Left ventricle myocardium inferior (tissue), 1 donor: Measurements from ENCODE around the gene ENPP3. TPM values are rescaled to one million over a fixed set of nuclear protein-coding genes. Genes with fewer than 3 reads are reported as not detected.

Source experiments
- DNase-seq: peaks from one replicate; pipeline ENCODE4 v3.0.0-alpha.2; 2020
- H3K27ac ChIP-seq: fragments of 200-600 bp; replicated peaks from 2 replicates; pipeline ENCODE4 v1.8.0; 2021
- H3K27me3 ChIP-seq: fragments of 200-600 bp; 2 replicates; pipeline ENCODE4 v1.8.0; 2021; ENCODE audit warnings: low read depth
- H3K36me3 ChIP-seq: fragments of 200-600 bp; 2 replicates; pipeline ENCODE4 v1.8.0; 2021
- H3K4me1 ChIP-seq: fragments of 200-600 bp; 2 replicates; pipeline ENCODE4 v1.8.0; 2021
- H3K4me3 ChIP-seq: fragments of 200-600 bp; 2 replicates; pipeline ENCODE4 v1.8.0; 2021; ENCODE audit warnings: mild to moderate bottlenecking, moderate library complexity
- H3K9me3 ChIP-seq: fragments of 200-600 bp; replicated peaks from 2 replicates; pipeline ENCODE4 v1.8.0; 2021
- intact Hi-C: fragments of 100-400 bp; cut with micrococcal nuclease; formaldehyde crosslinking; loops from one replicate; pipeline ENCODE4 v1.11.0; 2022
- total RNA-seq: library from RNA; stranded (reverse); fragmentation: NEBNext Ultra II Directional; extraction: Animal tissue kit (Norgen Biotek cat#: 25700); gene quantifications from one replicate; pipeline ENCODE4 v1.2.1, GENCODE V29; 2021
- TF ChIP-seq, protein P1 (sequence below): fragments of 200-600 bp; IDR thresholded peaks from 2 replicates; pipeline ENCODE4 v1.8.0; 2021; ENCODE audit warnings: antibody characterized with exemption, mild to moderate bottlenecking, borderline replicate concordance
- donor health status: DM: no; HTN: yes; CAD: no; lungs with severe emphysema.

ENPP3 gene
- total RNA-seq, 1 donor from 2014 or later, result 0.14 TPM

- H3K36me3 ChIP-seq, result no peaks in the 10 kb centered on the region
- H3K27me3 ChIP-seq, result no peaks in the 10 kb centered on the region
- H3K9me3 ChIP-seq, result no peaks in the 10 kb centered on the region
- no peak for DNase-seq
- intact Hi-C loops, result no loop called here
- no peaks in the 10 kb centered on the region for H3K4me1 ChIP-seq
- no peak overlapping the region for H3K27ac ChIP-seq
- TF ChIP-seq, protein P1, sequence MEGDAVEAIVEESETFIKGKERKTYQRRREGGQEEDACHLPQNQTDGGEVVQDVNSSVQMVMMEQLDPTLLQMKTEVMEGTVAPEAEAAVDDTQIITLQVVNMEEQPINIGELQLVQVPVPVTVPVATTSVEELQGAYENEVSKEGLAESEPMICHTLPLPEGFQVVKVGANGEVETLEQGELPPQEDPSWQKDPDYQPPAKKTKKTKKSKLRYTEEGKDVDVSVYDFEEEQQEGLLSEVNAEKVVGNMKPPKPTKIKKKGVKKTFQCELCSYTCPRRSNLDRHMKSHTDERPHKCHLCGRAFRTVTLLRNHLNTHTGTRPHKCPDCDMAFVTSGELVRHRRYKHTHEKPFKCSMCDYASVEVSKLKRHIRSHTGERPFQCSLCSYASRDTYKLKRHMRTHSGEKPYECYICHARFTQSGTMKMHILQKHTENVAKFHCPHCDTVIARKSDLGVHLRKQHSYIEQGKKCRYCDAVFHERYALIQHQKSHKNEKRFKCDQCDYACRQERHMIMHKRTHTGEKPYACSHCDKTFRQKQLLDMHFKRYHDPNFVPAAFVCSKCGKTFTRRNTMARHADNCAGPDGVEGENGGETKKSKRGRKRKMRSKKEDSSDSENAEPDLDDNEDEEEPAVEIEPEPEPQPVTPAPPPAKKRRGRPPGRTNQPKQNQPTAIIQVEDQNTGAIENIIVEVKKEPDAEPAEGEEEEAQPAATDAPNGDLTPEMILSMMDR, result no peak
- H3K4me3 ChIP-seq, result no peak overlapping the region
Measured at GRCh38 chr6:131787079-131787478, 150.0 kb downstream of the ENPP3 start.

GRCh38 chr6:131787766-131788712 lies 150.9 kb downstream of the ENPP3 start:
- Histone ChIP-seq H3K36me3 (no peaks in the 10 kb centered on the region), H3K4me3 (no peak overlapping the region), H3K4me1 (no peaks in the 10 kb centered on the region), H3K9me3 (no peaks in the 10 kb centered on the region), H3K27me3 (peaks cover under 1% of the 10 kb centered on the region), H3K27ac (no peak overlapping the region)
- intact Hi-C loops, result no loop called here
- DNase-seq, result peak; percentile 25
- TF ChIP-seq, protein P1, result peak; percentile 37

DNA sequence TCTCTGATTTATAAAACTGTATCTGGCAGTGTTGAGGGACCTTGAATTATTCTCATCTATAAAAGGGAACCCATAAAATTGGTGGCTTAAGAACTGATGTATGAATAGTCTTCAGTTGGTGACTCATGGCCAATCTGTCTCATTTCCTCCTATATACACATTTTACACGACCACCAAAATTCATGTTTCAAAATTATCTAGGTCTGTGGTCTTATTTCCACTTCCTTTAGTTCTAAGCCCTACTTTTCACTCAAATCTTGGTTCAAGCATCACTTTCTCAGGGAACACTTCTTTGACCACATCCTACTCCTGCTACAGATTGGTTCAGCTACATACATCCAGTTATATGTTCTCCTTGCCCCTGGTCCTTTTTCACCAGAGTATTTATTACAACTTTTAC lies 152.1 kb downstream of the ENPP3 start:
- H3K4me3 ChIP-seq, result no peak overlapping the region
- H3K4me1 ChIP-seq, result no peaks in the 10 kb centered on the region
- intact Hi-C loops, result no loop called here
- no peaks in the 10 kb centered on the region for H3K9me3 ChIP-seq
- peaks cover 6% of the 10 kb centered on the region for H3K27me3 ChIP-seq
- DNase-seq, result no peak
- TF ChIP-seq, protein P1, result no peak
- no peak overlapping the region for H3K27ac ChIP-seq
- no peaks in the 10 kb centered on the region for H3K36me3 ChIP-seq

DNA sequence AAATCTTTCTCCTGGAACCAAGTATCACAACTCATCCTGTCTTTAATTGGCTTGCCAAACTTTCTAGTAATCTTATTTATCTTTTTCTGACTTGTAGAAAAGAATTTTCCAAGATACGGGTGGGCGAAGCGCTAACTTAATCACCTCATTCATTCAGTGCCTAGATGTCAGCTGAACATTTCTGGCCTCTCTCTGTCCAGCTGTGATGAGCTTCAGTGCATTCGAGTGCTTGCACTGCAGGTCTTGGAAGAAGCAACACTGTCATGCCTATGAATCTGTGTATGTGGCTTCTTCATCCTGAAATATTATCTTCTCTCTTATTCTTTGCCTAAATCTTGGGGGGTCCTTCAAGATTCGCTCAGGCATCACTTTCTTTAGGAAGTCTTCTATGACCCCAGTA lies 154.4 kb downstream of the ENPP3 start:
- no peaks in the 10 kb centered on the region for H3K9me3 ChIP-seq
- TF ChIP-seq, protein P1, result no peak
- DNase-seq, result no peak
- no peaks in the 10 kb centered on the region for H3K4me1 ChIP-seq
- H3K36me3 ChIP-seq, result no peaks in the 10 kb centered on the region
- H3K27ac ChIP-seq, result no peak overlapping the region
- intact Hi-C loops, result no loop called here
- no peak overlapping the region for H3K4me3 ChIP-seq
- H3K27me3 ChIP-seq, result peaks cover 6% of the 10 kb centered on the region

- intact Hi-C loops, result no loop called here
Measured at GRCh38 chr6:131792091-131792496, 155.0 kb downstream of the ENPP3 start.

More at GRCh38 chr6:131792091-131792496, 155.0 kb downstream of the ENPP3 start:
- TF ChIP-seq, protein P1, result no peak
- no peak for DNase-seq
- H3K4me1 ChIP-seq, result no peaks in the 10 kb centered on the region
- peaks cover 11% of the 10 kb centered on the region for H3K27me3 ChIP-seq
- no peak overlapping the region for H3K27ac ChIP-seq
- H3K4me3 ChIP-seq, result no peak overlapping the region
- H3K36me3 ChIP-seq, result no peaks in the 10 kb centered on the region
- no peaks in the 10 kb centered on the region for H3K9me3 ChIP-seq
